HG03460 (cell line): Measurements from ENCODE around the gene CLBA1.

ENCODE experiments used
- ATAC-seq: cut with Tn5 transposase; IDR thresholded peaks from one replicate; pipeline ENCODE4 v1.9.1; 2021; ENCODE audit not compliant: unreplicated experiment

Gene CLBA1

DNA sequence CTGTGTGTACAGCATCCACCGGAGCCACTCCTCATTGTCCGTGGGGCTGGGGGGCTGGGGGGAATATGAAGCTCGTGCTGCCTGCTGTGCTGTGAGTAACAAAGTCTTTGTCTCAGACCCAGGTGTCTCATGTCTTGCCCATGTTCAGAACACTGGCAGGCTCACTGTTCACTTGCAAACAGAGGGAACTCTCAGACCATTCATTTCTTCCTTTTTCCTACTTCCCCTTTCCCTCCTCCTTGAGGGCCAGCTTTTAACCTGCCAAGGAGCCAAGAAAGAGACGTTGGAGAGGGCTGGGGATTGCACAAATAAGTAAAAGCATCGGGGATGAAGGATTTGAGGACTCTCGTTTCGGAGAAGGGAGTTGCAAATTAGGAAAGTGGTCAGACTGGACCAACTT is 58.1 kb downstream of the CLBA1 start:
- ATAC-seq: no peak
